Effector memory CD4-positive, alpha-beta T cell (primary cell): ENCODE measurements around the gene KDM3A.

ENCODE experiments used
- DNase-seq, 3 donors: peaks; one replicate each; pipeline ENCODE4 v3.0.0-alpha.2; 2020
- H3K27ac ChIP-seq: 2 replicates; pipeline ENCODE4 v1.7.0; 2013; ENCODE audit warnings: mild to moderate bottlenecking, low read length, moderate library complexity; ENCODE audit not compliant: insufficient read depth, poor library complexity, severe bottlenecking
- H3K27me3 ChIP-seq: replicated peaks from 2 replicates; pipeline ENCODE4 v1.7.0; 2013; ENCODE audit warnings: mild to moderate bottlenecking, low read length; ENCODE audit not compliant: insufficient read depth, control insufficient read depth, poor library complexity, severe bottlenecking
- H3K36me3 ChIP-seq: 2 replicates; pipeline ENCODE4 v1.7.0; 2013; ENCODE audit warnings: mild to moderate bottlenecking, low read length, moderate library complexity; ENCODE audit not compliant: control insufficient read depth, insufficient read depth
- H3K4me1 ChIP-seq: 2 replicates; pipeline ENCODE4 v1.7.0; 2013; ENCODE audit warnings: low read length, mild to moderate bottlenecking; ENCODE audit not compliant: control insufficient read depth, insufficient read depth, poor library complexity, severe bottlenecking
- H3K4me3 ChIP-seq: 2 replicates; pipeline ENCODE4 v1.7.0; 2013; ENCODE audit warnings: low read length, low read depth, mild to moderate bottlenecking; ENCODE audit not compliant: insufficient read depth, poor library complexity, severe bottlenecking
- H3K9me3 ChIP-seq: 2 replicates; pipeline ENCODE4 v1.7.0; 2013; ENCODE audit warnings: mild to moderate bottlenecking, low read length, moderate library complexity; ENCODE audit not compliant: control insufficient read depth

KDM3A gene

GRCh38 chr2:86410581-86410980 is 30.6 kb upstream of the KDM3A start:
- no peaks in the 10 kb centered on the region for H3K9me3 ChIP-seq
- no peak overlapping the region for H3K4me3 ChIP-seq
- no peak for DNase-seq
- no peaks in the 10 kb centered on the region for H3K36me3 ChIP-seq
- no peak overlapping the region for H3K27ac ChIP-seq
- peaks cover 2% of the 10 kb centered on the region for H3K27me3 ChIP-seq
- peaks cover 3% of the 10 kb centered on the region for H3K4me1 ChIP-seq

GRCh38 chr2:86411396-86411795 is 29.8 kb upstream of the KDM3A start:
- H3K9me3 ChIP-seq = no peaks in the 10 kb centered on the region
- H3K36me3 ChIP-seq = no peaks in the 10 kb centered on the region
- no peak for DNase-seq
- peaks cover 2% of the 10 kb centered on the region for H3K27me3 ChIP-seq
- H3K4me3 ChIP-seq = no peak overlapping the region
- H3K4me1 ChIP-seq = peaks cover 3% of the 10 kb centered on the region
- no peak overlapping the region for H3K27ac ChIP-seq

GRCh38 chr2:86412007-86412406 is 29.2 kb upstream of the KDM3A start:
- H3K4me3 ChIP-seq = no peak overlapping the region
- peaks cover 3% of the 10 kb centered on the region for H3K4me1 ChIP-seq
- no peaks in the 10 kb centered on the region for H3K9me3 ChIP-seq
- no peaks in the 10 kb centered on the region for H3K36me3 ChIP-seq
- no peak overlapping the region for H3K27ac ChIP-seq
- peaks cover 2% of the 10 kb centered on the region for H3K27me3 ChIP-seq
- DNase-seq = no peak

- no peak overlapping the region for H3K27ac ChIP-seq
Measured at GRCh38 chr2:86413296-86414094, 27.7 kb upstream of the KDM3A start.

DNA sequence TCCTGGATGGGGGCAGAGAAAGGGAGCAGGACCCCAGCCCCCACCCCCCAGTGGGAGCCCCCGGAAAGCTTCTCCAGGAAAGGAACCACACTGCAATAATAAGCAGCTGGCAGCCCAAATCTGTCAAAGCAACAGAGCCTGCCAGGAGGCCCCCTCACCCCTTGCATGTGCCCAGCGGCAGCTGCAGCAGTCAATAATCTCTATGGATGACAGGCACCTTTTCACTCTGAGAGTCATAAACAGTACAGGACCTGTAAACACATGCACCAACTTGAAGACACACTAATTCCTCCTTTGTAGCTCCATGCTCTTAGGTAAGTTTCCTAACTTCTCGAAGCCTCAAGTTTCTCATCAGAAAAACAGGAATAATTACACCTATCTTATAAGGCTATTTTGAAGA is 26.2 kb upstream of the KDM3A start:
- no peak overlapping the region for H3K4me3 ChIP-seq

More at GRCh38 chr2:86413296-86414094, 27.7 kb upstream of the KDM3A start:
- H3K4me3 ChIP-seq = no peak overlapping the region
- H3K4me1 ChIP-seq = no peaks in the 10 kb centered on the region
- no peaks in the 10 kb centered on the region for H3K9me3 ChIP-seq
- peaks cover 2% of the 10 kb centered on the region for H3K27me3 ChIP-seq
- no peaks in the 10 kb centered on the region for H3K36me3 ChIP-seq
- no peak for DNase-seq

GRCh38 chr2:86416146-86416545 is 25.0 kb upstream of the KDM3A start:
- Histone ChIP-seq H3K4me1 (no peaks in the 10 kb centered on the region), H3K4me3 (no peak overlapping the region), H3K9me3 (no peaks in the 10 kb centered on the region), H3K36me3 (no peaks in the 10 kb centered on the region), H3K27ac (no peak overlapping the region), H3K27me3 (peaks cover 2% of the 10 kb centered on the region)
- DNase-seq = no peak

More for the DNA sequence above, 26.2 kb upstream of the KDM3A start:
- H3K27ac ChIP-seq = no peak overlapping the region
- peaks cover 2% of the 10 kb centered on the region for H3K27me3 ChIP-seq
- no peaks in the 10 kb centered on the region for H3K36me3 ChIP-seq
- DNase-seq = no peak
- no peaks in the 10 kb centered on the region for H3K9me3 ChIP-seq
- H3K4me1 ChIP-seq = no peaks in the 10 kb centered on the region

- Histone ChIP-seq H3K4me1 (no peaks in the 10 kb centered on the region), H3K27me3 (no peaks in the 10 kb centered on the region), H3K27ac (no peak overlapping the region), H3K36me3 (no peaks in the 10 kb centered on the region), H3K9me3 (no peaks in the 10 kb centered on the region), H3K4me3 (no peak overlapping the region)
- DNase-seq = no peak
Measured at GRCh38 chr2:86417961-86418360, 23.2 kb upstream of the KDM3A start.

GRCh38 chr2:86420913-86421312 is 20.3 kb upstream of the KDM3A start:
- Histone ChIP-seq H3K4me1 (no peaks in the 10 kb centered on the region), H3K27ac (no peak overlapping the region), H3K36me3 (no peaks in the 10 kb centered on the region), H3K9me3 (no peaks in the 10 kb centered on the region), H3K4me3 (no peak overlapping the region), H3K27me3 (no peaks in the 10 kb centered on the region)
- no peak for DNase-seq

DNA sequence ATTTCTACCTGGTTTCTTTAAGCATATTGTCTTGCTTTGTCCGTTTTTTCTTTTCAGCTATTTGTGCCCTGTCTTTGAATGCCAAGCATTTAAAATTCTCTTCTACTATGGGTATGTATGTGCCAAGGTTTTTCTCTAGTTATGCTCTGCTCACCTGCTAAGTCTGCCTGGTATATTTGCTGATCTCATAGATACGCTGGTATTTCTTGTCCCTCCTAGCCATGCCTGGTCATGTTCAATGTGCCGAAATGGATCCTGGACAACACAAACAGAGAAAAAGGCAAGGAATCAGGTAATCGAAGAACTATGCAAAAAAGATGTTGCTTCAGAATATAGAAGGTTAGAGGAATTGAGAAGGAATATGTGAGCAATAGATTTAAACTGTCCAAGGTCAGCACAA is 14.9 kb upstream of the KDM3A start:
- no peak overlapping the region for H3K27ac ChIP-seq
- H3K27me3 ChIP-seq = no peaks in the 10 kb centered on the region

GRCh38 chr2:86429335-86429734 is 11.8 kb upstream of the KDM3A start:
- Histone ChIP-seq H3K9me3 (no peaks in the 10 kb centered on the region), H3K4me1 (no peaks in the 10 kb centered on the region), H3K36me3 (no peaks in the 10 kb centered on the region), H3K27me3 (no peaks in the 10 kb centered on the region), H3K27ac (no peak overlapping the region), H3K4me3 (no peak overlapping the region)
- no peak for DNase-seq

More for the DNA sequence above, 14.9 kb upstream of the KDM3A start:
- Histone ChIP-seq H3K36me3 (no peaks in the 10 kb centered on the region), H3K4me1 (no peaks in the 10 kb centered on the region), H3K4me3 (no peak overlapping the region), H3K9me3 (no peaks in the 10 kb centered on the region)
- DNase-seq = no peak
